IPS-15b (cell line): ENCODE measurements around the gene EEFSEC.

ENCODE experiments used
- H3K27me3 ChIP-seq: one replicate; pipeline ENCODE4 v1.6.1; 2013; ENCODE audit warnings: low read length; ENCODE audit not compliant: control insufficient read depth, insufficient read depth
- H3K36me3 ChIP-seq: one replicate; pipeline ENCODE4 v1.6.1; 2013; ENCODE audit warnings: low read length; ENCODE audit not compliant: control insufficient read depth, insufficient read depth
- H3K4me1 ChIP-seq: one replicate; pipeline ENCODE4 v1.6.1; 2013; ENCODE audit warnings: mild to moderate bottlenecking, low read length; ENCODE audit not compliant: control insufficient read depth, insufficient read depth
- H3K4me3 ChIP-seq: one replicate; pipeline ENCODE4 v1.5.1; 2013; ENCODE audit warnings: low read depth, low read length
- H3K9ac ChIP-seq: one replicate; pipeline ENCODE4 v1.6.1; 2013; ENCODE audit warnings: low read depth, mild to moderate bottlenecking, low read length
- H3K9me3 ChIP-seq: one replicate; pipeline ENCODE4 v1.6.1; 2013; ENCODE audit warnings: mild to moderate bottlenecking, low read length; ENCODE audit not compliant: control insufficient read depth, insufficient read depth

The EEFSEC gene

GRCh38 chr3:128353991-128354687, 200.9 kb downstream of the EEFSEC start:
- H3K4me3 ChIP-seq, result no peak overlapping the region
- H3K4me1 ChIP-seq, result no peaks in the 10 kb centered on the region
- H3K9ac ChIP-seq, result no peak overlapping the region
- H3K9me3 ChIP-seq, result no peaks in the 10 kb centered on the region
- H3K36me3 ChIP-seq, result no peaks in the 10 kb centered on the region
- H3K27me3 ChIP-seq, result no peaks in the 10 kb centered on the region

GRCh38 chr3:128354788-128355542, 201.7 kb downstream of the EEFSEC start:
- no peaks in the 10 kb centered on the region for H3K36me3 ChIP-seq
- H3K9me3 ChIP-seq, result no peaks in the 10 kb centered on the region
- H3K4me1 ChIP-seq, result no peaks in the 10 kb centered on the region
- no peaks in the 10 kb centered on the region for H3K27me3 ChIP-seq
- no peak overlapping the region for H3K9ac ChIP-seq
- H3K4me3 ChIP-seq, result no peak overlapping the region

- Histone ChIP-seq H3K27me3 (no peaks in the 10 kb centered on the region), H3K9ac (no peak overlapping the region), H3K9me3 (no peaks in the 10 kb centered on the region), H3K4me1 (no peaks in the 10 kb centered on the region), H3K4me3 (no peak overlapping the region), H3K36me3 (no peaks in the 10 kb centered on the region)
Observed at GRCh38 chr3:128355543-128355919, 202.2 kb downstream of the EEFSEC start.

- no peak overlapping the region for H3K4me3 ChIP-seq
- H3K9ac ChIP-seq, result no peak overlapping the region
- H3K4me1 ChIP-seq, result no peaks in the 10 kb centered on the region
- no peaks in the 10 kb centered on the region for H3K9me3 ChIP-seq
- H3K36me3 ChIP-seq, result no peaks in the 10 kb centered on the region
- no peaks in the 10 kb centered on the region for H3K27me3 ChIP-seq
Observed at GRCh38 chr3:128356822-128357221, 203.5 kb downstream of the EEFSEC start.

GRCh38 chr3:128357538-128357937, 204.3 kb downstream of the EEFSEC start:
- H3K36me3 ChIP-seq, result no peaks in the 10 kb centered on the region
- no peak overlapping the region for H3K9ac ChIP-seq
- H3K9me3 ChIP-seq, result no peaks in the 10 kb centered on the region
- no peak overlapping the region for H3K4me3 ChIP-seq
- no peaks in the 10 kb centered on the region for H3K27me3 ChIP-seq
- no peaks in the 10 kb centered on the region for H3K4me1 ChIP-seq

- Histone ChIP-seq H3K9me3 (no peaks in the 10 kb centered on the region), H3K4me3 (no peak overlapping the region), H3K36me3 (no peaks in the 10 kb centered on the region), H3K9ac (no peak overlapping the region), H3K4me1 (no peaks in the 10 kb centered on the region), H3K27me3 (no peaks in the 10 kb centered on the region)
Observed at GRCh38 chr3:128358156-128358895, 205.0 kb downstream of the EEFSEC start.

- Histone ChIP-seq H3K9me3 (no peaks in the 10 kb centered on the region), H3K36me3 (no peaks in the 10 kb centered on the region), H3K27me3 (no peaks in the 10 kb centered on the region), H3K4me1 (no peaks in the 10 kb centered on the region), H3K9ac (no peak overlapping the region), H3K4me3 (no peak overlapping the region)
Observed at GRCh38 chr3:128359060-128359664, 205.9 kb downstream of the EEFSEC start.

- Histone ChIP-seq H3K9me3 (no peaks in the 10 kb centered on the region), H3K4me1 (no peaks in the 10 kb centered on the region), H3K36me3 (peaks cover 3% of the 10 kb centered on the region), H3K4me3 (no peak overlapping the region), H3K27me3 (no peaks in the 10 kb centered on the region), H3K9ac (no peak overlapping the region)
Observed at GRCh38 chr3:128359846-128360642, 206.8 kb downstream of the EEFSEC start.

- H3K27me3 ChIP-seq, result no peaks in the 10 kb centered on the region
- no peak overlapping the region for H3K4me3 ChIP-seq
- no peaks in the 10 kb centered on the region for H3K4me1 ChIP-seq
- H3K9ac ChIP-seq, result no peak overlapping the region
- no peaks in the 10 kb centered on the region for H3K9me3 ChIP-seq
- H3K36me3 ChIP-seq, result peaks cover 3% of the 10 kb centered on the region
Observed at GRCh38 chr3:128360705-128361271, 207.5 kb downstream of the EEFSEC start.

GRCh38 chr3:128362026-128362965, 209.0 kb downstream of the EEFSEC start:
- Histone ChIP-seq H3K9ac (no peak overlapping the region), H3K4me3 (no peak overlapping the region), H3K9me3 (no peaks in the 10 kb centered on the region), H3K4me1 (no peaks in the 10 kb centered on the region), H3K36me3 (peaks cover 3% of the 10 kb centered on the region), H3K27me3 (no peaks in the 10 kb centered on the region)
